Measurements from ENCODE around the gene FARS2.

DNA sequence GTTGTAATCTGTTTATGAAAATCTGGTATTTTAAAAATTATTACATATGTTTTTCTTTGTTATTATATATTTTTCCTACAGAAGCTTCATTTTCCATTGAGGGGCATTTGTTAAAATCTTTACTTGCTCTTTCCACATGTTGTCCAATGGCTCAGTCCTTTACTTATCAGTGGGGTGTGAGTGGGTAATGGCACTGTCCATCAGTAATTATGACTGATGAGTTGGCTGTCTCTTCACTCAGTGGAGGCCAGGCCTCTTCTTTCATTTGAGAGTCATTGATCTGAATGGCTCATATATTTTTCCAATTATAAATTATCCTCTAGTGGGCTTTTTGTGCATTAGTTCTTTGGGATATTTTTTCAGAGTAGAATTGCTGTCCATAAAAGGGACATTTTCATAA is 45.7 kb downstream of the FARS2 start:
- TF ChIP-seq, protein P1, sequence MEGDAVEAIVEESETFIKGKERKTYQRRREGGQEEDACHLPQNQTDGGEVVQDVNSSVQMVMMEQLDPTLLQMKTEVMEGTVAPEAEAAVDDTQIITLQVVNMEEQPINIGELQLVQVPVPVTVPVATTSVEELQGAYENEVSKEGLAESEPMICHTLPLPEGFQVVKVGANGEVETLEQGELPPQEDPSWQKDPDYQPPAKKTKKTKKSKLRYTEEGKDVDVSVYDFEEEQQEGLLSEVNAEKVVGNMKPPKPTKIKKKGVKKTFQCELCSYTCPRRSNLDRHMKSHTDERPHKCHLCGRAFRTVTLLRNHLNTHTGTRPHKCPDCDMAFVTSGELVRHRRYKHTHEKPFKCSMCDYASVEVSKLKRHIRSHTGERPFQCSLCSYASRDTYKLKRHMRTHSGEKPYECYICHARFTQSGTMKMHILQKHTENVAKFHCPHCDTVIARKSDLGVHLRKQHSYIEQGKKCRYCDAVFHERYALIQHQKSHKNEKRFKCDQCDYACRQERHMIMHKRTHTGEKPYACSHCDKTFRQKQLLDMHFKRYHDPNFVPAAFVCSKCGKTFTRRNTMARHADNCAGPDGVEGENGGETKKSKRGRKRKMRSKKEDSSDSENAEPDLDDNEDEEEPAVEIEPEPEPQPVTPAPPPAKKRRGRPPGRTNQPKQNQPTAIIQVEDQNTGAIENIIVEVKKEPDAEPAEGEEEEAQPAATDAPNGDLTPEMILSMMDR (tag by site-specific recombination; IDR thresholded peaks at IDR 0.05) = no peak
- no peak for TF ChIP-seq ZNF558 (tag by site-specific recombination; IDR thresholded peaks at IDR 0.05)
- TF ChIP-seq, protein P2, sequence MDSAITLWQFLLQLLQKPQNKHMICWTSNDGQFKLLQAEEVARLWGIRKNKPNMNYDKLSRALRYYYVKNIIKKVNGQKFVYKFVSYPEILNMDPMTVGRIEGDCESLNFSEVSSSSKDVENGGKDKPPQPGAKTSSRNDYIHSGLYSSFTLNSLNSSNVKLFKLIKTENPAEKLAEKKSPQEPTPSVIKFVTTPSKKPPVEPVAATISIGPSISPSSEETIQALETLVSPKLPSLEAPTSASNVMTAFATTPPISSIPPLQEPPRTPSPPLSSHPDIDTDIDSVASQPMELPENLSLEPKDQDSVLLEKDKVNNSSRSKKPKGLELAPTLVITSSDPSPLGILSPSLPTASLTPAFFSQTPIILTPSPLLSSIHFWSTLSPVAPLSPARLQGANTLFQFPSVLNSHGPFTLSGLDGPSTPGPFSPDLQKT (IDR thresholded peaks at IDR 0.05; ENCODE audit: borderline replicate concordance, low read depth, low read length) = no peak
